Prostate gland (tissue), 2 donors: ENCODE data around the gene TOMM40L. TPM values are rescaled to one million over a fixed set of nuclear protein-coding genes. Genes with fewer than 3 reads are reported as not detected.
"Not testable (repeated sequence)": the region's sequence is repeated elsewhere in the genome, so short reads cannot be mapped to it uniquely, and the experiment has no call there.

Experiments
- DNase-seq: peaks from one replicate; pipeline ENCODE4 v3.0.0-alpha.2; 2019; ENCODE audit warnings: low spot score
- H3K27ac ChIP-seq, 2 donors: fragments of 200-600 bp; sonication (generic); 2 replicates each; pipeline ENCODE4 v1.5.1; 2017 to 2019
- H3K27me3 ChIP-seq: fragments of 200-600 bp; sonication (generic); replicated peaks from 2 replicates; pipeline ENCODE4 v1.5.1; 2019; ENCODE audit not compliant: insufficient read depth
- H3K36me3 ChIP-seq, 2 donors: fragments of 200-600 bp; sonication (generic); 1 replicate in 1 of 2; 2 replicates in 1 of 2; pipeline versions ENCODE4 v1.5.1 to v1.8.1; 2017 to 2019
- H3K4me1 ChIP-seq: fragments of 200-600 bp; sonication (generic); replicated peaks from 2 replicates; pipeline ENCODE4 v1.5.1; 2019
- H3K4me3 ChIP-seq, 2 donors: fragments of 200-600 bp; sonication (generic); 2 replicates each; pipeline ENCODE4 v1.5.1; 2017 to 2019
- H3K9me3 ChIP-seq: fragments of 200-600 bp; sonication (generic); 2 replicates; pipeline ENCODE4 v1.5.1; 2017
- CTCF ChIP-seq, 4 experiments: fragments of 200-600 bp in 2 of 4; fragments of 450-650 bp in 2 of 4; sonication (generic) in 2 of 4; IDR thresholded peaks; 1 replicate in 3 of 4; 2 replicates in 1 of 4; pipeline ENCODE4 v1.5.1; 2016 to 2019; ENCODE audit warnings: antibody characterized with exemption in 4 of 4, mild to moderate bottlenecking in 2 of 4, moderate library complexity in 2 of 4
- POLR2A ChIP-seq: fragments of 450-650 bp; IDR thresholded peaks from one replicate; pipeline ENCODE4 v1.6.1; 2016; ENCODE audit warnings: antibody characterized with exemption, mild to moderate bottlenecking
- POLR2AphosphoS5 ChIP-seq: sonication (generic); formaldehyde crosslinking; IDR thresholded peaks from one replicate; pipeline ENCODE4 v1.6.1; 2017; ENCODE audit warnings: antibody characterized with exemption
- WGBS: methylation state at CpG from one replicate; pipeline ENCODE4 v1.1.5; 2018; 5-methylcytosine and 5-hydroxymethylcytosine counted together
- intact Hi-C: fragments of 100-400 bp; cut with DNase I; formaldehyde crosslinking; loops from one replicate; pipeline ENCODE4 v1.14.2; 2022
- total RNA-seq, 2 donors: library from RNA; depleted of rRNA; stranded (reverse); fragments of >200 nt; gene quantifications; one replicate each; pipeline ENCODE4 v1.1.0, GENCODE V29; 2016

TOMM40L gene
- total RNA-seq, 2 donors from 2014 or later: 7.5 to 15.6 TPM

- no peak overlapping the region for H3K27ac ChIP-seq
Observed at GRCh38 chr1:161219078-161219892, 6.6 kb upstream of the TOMM40L start.

GRCh38 chr1:161220002-161220401 lies 5.9 kb upstream of the TOMM40L start:
- TF ChIP-seq POLR2A (no peak), CTCF (IDR thresholded peaks at IDR 0.05) (no peak), POLR2AphosphoS5 (no peak)
- DNase-seq: no peak
- no peaks in the 10 kb centered on the region for H3K36me3 ChIP-seq
- no peaks in the 10 kb centered on the region for H3K4me1 ChIP-seq
- H3K27me3 ChIP-seq: no peaks in the 10 kb centered on the region
- intact Hi-C loops: no loop called here
- H3K4me3 ChIP-seq: no peak overlapping the region
- H3K27ac ChIP-seq: no peak overlapping the region
- H3K9me3 ChIP-seq: no peaks in the 10 kb centered on the region
- 81% methylated on average over 5 of the region's 5 CpGs for WGBS

More at GRCh38 chr1:161219078-161219892, 6.6 kb upstream of the TOMM40L start:
- no peaks in the 10 kb centered on the region for H3K27me3 ChIP-seq
- DNase-seq: no peak
- H3K36me3 ChIP-seq: no peaks in the 10 kb centered on the region
- no peaks in the 10 kb centered on the region for H3K4me1 ChIP-seq
- H3K9me3 ChIP-seq: no peaks in the 10 kb centered on the region
- H3K4me3 ChIP-seq: no peak overlapping the region
- no peak for TF ChIP-seq POLR2A
- TF ChIP-seq CTCF (IDR thresholded peaks at IDR 0.05): no peak
- TF ChIP-seq POLR2AphosphoS5: no peak
- 89% methylated on average over 5 of the region's 5 CpGs for WGBS
- intact Hi-C loops: no loop called here

- intact Hi-C loops: no loop called here
- H3K9me3 ChIP-seq: no peaks in the 10 kb centered on the region
- no peak for TF ChIP-seq CTCF (IDR thresholded peaks at IDR 0.05)
- TF ChIP-seq POLR2AphosphoS5: no peak
- no peaks in the 10 kb centered on the region for H3K36me3 ChIP-seq
- H3K27me3 ChIP-seq: no peaks in the 10 kb centered on the region
- DNase-seq: no peak
- 74% methylated on average over 6 of the region's 6 CpGs for WGBS
- no peak overlapping the region for H3K27ac ChIP-seq
- peaks cover 4% of the 10 kb centered on the region for H3K4me1 ChIP-seq
- no peak overlapping the region for H3K4me3 ChIP-seq
Observed at GRCh38 chr1:161222175-161223019, 3.5 kb upstream of the TOMM40L start.

- DNase-seq: no peak
- Histone ChIP-seq H3K27ac (no peak overlapping the region), H3K4me1 (peaks cover 4% of the 10 kb centered on the region), H3K9me3 (no peaks in the 10 kb centered on the region), H3K27me3 (no peaks in the 10 kb centered on the region), H3K4me3 (no peak overlapping the region), H3K36me3 (peaks cover 0 to 3% of the 10 kb centered on the region in 2 donors)
- TF ChIP-seq POLR2A: no peak
- no peak for TF ChIP-seq POLR2AphosphoS5
- TF ChIP-seq CTCF (IDR thresholded peaks at IDR 0.05): no peak
- 82% methylated on average over 7 of the region's 7 CpGs for WGBS
- intact Hi-C loops: no loop called here
Observed at GRCh38 chr1:161223805-161224694, 1.8 kb upstream of the TOMM40L start.

- not testable (repeated sequence) for H3K27ac ChIP-seq, H3K4me3 ChIP-seq, H3K4me1 ChIP-seq, H3K36me3 ChIP-seq, H3K27me3 ChIP-seq, DNase-seq, H3K9me3 ChIP-seq
- 88% methylated on average over 13 of the region's 13 CpGs for WGBS
- intact Hi-C loops: loop anchor here (5.0 kb wide), 1 partner anchor 143 kb away; the partner anchor contains the start of gene CFAP126
Observed at GRCh38 chr1:161224695-161225087, 1.2 kb upstream of the TOMM40L start.
